Astrocyte of the cerebellum (primary cell): Measurements from ENCODE around the gene JPH2.
A peak's percentile ranks its signal among the peaks of the same experiment; 100 is the strongest.

Source experiments
- DNase-seq: peaks from one replicate; pipeline ENCODE4 v3.0.0-alpha.2; 2011; ENCODE audit warnings: low read depth
- H3K4me3 ChIP-seq: 2 replicates; pipeline ENCODE4 v1.5.1; 2011; ENCODE audit warnings: mild to moderate bottlenecking, low read depth, low read length, moderate library complexity
- in situ Hi-C: cut with HindIII; loops from 2 replicates; pipeline ENCODE4 v1.10.0; 2017; ENCODE audit warnings: low sequenced_read_pairs
- TF ChIP-seq, protein P1 (sequence below): IDR thresholded peaks from 2 replicates; pipeline ENCODE4 v1.5.1; 2012; ENCODE audit warnings: low read length, low read depth, moderate library complexity, mild to moderate bottlenecking; ENCODE audit errors: missing control alignments

The JPH2 gene

DNA sequence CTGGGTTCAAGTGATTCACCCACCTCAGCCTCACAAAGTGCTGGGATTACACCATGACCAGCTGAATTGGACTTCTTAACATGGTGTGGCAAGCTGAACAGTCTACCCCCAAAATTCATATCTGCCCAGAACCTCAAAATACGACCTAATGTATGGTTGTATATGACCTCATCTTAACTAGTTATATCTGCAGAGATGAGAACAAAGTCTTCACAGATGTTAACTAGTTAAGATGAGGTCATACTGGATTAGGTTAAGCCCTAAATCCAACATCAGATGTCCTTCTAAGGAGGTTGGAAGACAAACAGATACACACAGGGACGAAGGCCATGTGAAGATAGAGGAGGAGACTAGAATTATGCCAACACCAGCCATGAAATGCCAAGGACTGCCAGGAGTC lies 102.5 kb downstream of the JPH2 start:
- no peak overlapping the region for H3K4me3 ChIP-seq
- DNase-seq, result no peak
- in situ Hi-C loops, result loop anchor here (25.0 kb wide), 1 partner anchor 322 kb away; no protein-coding TSS in a partner anchor
- TF ChIP-seq, protein P1, sequence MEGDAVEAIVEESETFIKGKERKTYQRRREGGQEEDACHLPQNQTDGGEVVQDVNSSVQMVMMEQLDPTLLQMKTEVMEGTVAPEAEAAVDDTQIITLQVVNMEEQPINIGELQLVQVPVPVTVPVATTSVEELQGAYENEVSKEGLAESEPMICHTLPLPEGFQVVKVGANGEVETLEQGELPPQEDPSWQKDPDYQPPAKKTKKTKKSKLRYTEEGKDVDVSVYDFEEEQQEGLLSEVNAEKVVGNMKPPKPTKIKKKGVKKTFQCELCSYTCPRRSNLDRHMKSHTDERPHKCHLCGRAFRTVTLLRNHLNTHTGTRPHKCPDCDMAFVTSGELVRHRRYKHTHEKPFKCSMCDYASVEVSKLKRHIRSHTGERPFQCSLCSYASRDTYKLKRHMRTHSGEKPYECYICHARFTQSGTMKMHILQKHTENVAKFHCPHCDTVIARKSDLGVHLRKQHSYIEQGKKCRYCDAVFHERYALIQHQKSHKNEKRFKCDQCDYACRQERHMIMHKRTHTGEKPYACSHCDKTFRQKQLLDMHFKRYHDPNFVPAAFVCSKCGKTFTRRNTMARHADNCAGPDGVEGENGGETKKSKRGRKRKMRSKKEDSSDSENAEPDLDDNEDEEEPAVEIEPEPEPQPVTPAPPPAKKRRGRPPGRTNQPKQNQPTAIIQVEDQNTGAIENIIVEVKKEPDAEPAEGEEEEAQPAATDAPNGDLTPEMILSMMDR, result no peak

DNA sequence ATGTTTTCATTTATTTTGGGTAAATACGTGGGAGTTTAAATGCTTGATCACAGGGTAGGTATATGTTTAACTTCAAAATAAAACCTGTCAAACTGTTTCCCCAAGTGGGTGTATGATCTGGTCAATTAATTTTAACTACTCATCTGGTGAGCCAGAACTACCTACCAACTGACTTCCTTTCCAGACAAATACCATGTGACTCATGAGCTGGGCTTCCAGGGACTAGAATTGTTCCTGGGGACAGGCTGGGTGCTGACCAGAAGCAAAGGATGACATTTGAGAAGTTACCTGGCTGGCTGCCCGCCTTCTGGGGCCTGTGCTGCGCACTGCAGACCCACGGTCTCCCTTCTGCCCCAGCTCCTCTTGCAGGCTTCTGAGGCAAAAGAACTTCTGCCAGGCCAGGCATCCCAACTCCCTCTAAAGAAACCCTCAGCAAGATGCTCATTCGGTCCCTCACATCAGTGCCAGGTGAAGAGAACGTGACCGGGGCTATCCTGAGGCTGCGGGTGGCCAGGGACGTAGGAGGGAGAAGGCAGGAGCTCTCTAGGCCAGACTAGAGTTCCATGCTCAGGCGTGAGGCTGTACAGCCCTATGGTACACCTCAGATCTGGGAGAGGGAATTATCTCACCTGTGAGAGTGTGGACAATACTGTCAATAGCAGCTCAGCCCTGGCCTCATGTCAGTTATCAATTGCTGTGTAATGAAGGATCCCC lies 103.6 kb downstream of the JPH2 start:
- H3K4me3 ChIP-seq, result no peak overlapping the region
- DNase-seq, result peak; percentile 38
- in situ Hi-C loops, result loop anchor here (25.0 kb wide), 1 partner anchor 321 kb away; no protein-coding TSS in a partner anchor
- TF ChIP-seq, protein P1, result no peak

DNA sequence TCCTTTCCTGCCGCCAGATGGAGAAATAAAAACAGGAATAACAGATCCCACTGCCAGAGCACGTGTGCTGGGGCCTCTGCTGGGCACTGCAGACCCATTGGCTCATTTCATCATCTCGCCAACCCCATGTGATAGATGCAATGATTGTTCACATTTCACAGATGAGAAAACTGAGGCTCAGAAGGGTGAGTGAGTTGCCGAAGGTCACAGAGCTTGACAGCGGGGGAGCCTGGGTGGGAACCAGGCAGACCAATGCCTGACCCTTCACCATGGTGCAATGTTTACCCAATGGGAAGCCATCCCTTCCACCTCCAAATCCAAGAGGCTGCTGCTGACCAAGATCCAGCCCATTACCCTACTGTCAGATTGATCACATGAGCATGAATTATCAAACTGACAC lies 105.1 kb downstream of the JPH2 start:
- DNase-seq, result no peak
- no peak overlapping the region for H3K4me3 ChIP-seq
- TF ChIP-seq, protein P1, result no peak
- in situ Hi-C loops, result loop anchor here (25.0 kb wide), 1 partner anchor 320 kb away; no protein-coding TSS in a partner anchor

DNA sequence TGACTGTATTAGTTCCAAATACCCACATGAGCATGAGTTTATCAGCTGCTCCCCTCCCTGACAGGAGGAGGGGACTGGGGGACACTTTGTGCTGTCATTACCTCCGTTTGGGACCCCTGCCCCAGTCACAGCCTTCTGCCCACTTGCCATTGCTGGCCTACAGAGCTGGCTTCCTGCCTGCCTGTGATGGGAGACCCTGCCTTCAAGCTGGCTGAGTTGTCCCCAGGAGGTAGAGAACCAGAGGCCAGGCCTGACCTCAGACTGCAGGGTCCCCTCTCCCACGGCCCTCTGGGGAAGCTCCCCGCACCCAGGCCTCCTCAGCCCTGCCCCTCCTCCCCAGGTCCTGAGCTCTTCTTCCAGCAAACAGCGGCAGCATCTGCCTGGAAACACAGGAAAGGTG lies 105.5 kb downstream of the JPH2 start:
- no peak overlapping the region for H3K4me3 ChIP-seq
- TF ChIP-seq, protein P1, result no peak
- no peak for DNase-seq
- in situ Hi-C loops, result loop anchor here (25.0 kb wide), 1 partner anchor 319 kb away; no protein-coding TSS in a partner anchor

DNA sequence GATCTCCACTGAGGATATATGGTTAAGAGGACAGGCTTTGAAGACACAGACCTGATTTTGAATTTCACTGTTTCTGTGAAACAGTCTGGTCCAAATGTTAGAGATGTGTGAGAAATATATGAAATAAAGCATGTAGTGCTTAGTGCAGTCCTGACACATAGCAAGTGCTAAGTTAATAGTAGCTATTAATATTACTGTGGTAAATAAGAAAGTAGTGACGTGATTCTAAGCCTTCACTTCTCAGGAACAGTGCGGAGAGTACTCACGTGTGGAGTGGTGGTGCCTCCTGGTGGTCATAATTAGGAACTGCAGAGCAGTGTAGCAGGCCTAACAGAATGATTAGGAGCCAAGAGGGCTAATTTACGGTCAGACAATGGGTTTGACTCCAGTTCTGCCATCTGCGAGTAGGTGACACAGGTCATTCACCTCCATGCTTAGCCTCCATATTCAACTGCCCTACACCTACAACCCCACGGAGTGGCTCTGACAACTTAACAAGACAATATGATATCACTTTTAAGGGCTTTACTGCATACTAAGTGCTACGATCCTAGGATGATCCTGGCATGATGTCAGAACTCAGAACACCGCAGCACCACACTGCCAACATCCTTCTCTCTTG lies 106.2 kb downstream of the JPH2 start:
- TF ChIP-seq, protein P1, result peak; percentile 96
- no peak overlapping the region for H3K4me3 ChIP-seq
- peak; percentile 68 for DNase-seq
- in situ Hi-C loops, result loop anchor here (25.0 kb wide), 1 partner anchor 318 kb away; no protein-coding TSS in a partner anchor

DNA sequence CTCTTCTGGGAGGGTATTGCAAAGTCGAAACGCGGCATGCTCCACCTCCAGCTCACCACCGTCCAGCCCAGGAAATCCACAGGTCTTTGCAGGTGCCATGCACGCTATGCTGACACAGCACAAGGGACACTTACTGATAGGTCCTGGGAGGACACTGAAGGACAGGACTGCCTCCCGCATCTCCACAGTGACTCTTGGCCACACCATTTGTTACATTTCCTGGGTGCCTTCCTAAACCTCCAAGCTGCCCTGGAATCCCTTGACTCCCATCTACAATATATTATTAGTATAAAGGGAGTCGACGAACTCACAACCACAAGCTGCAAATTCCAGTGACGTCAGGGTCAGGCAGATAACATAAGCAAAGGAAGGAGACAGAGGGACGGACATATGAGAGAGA lies 106.9 kb downstream of the JPH2 start:
- no peak overlapping the region for H3K4me3 ChIP-seq
- DNase-seq, result no peak
- TF ChIP-seq, protein P1, result no peak
- in situ Hi-C loops, result loop anchor here (25.0 kb wide), 1 partner anchor 318 kb away; no protein-coding TSS in a partner anchor
